Neural progenitor cell (in vitro differentiated cells): Measurements from ENCODE around the gene SOX11. TPM values are rescaled to one million over a fixed set of nuclear protein-coding genes. Genes with fewer than 3 reads are reported as not detected.

Experiments
- DNase-seq: peaks from one replicate; pipeline ENCODE4 v3.0.0-alpha.2; 2016; ENCODE audit warnings: low spot score
- H2AFZ ChIP-seq: fragments of 200-600 bp; sonication (generic); replicated peaks from 2 replicates; pipeline ENCODE4 v1.6.1; 2016; ENCODE audit warnings: antibody characterized with exemption
- H3F3A ChIP-seq: fragments of 200-600 bp; sonication (generic); 2 replicates; pipeline ENCODE4 v1.6.1; 2016; ENCODE audit warnings: antibody characterized with exemption, low read depth
- H3K27ac ChIP-seq: fragments of 200-600 bp; sonication (generic); 2 replicates; pipeline ENCODE4 v1.5.1; 2016; ENCODE audit warnings: mild to moderate bottlenecking
- H3K27me3 ChIP-seq: fragments of 200-600 bp; sonication (generic); 2 replicates; pipeline ENCODE4 v1.6.1; 2016; ENCODE audit warnings: mild to moderate bottlenecking, moderate library complexity
- H3K36me3 ChIP-seq: fragments of 200-600 bp; sonication (generic); 2 replicates; pipeline ENCODE4 v1.5.1; 2016
- H3K4me1 ChIP-seq: fragments of 200-600 bp; sonication (generic); 2 replicates; pipeline ENCODE4 v1.6.1; 2016; ENCODE audit warnings: mixed run types
- H3K4me2 ChIP-seq: fragments of 200-600 bp; sonication (generic); 2 replicates; pipeline ENCODE4 v1.6.1; 2016
- H3K4me3 ChIP-seq: fragments of 200-600 bp; sonication (generic); 2 replicates; pipeline ENCODE4 v1.5.1; 2016
- H3K79me2 ChIP-seq: fragments of 200-600 bp; sonication (generic); 2 replicates; pipeline ENCODE4 v1.6.1; 2016; ENCODE audit warnings: low read depth
- H3K9ac ChIP-seq: fragments of 200-600 bp; sonication (generic); 2 replicates; pipeline ENCODE4 v1.6.1; 2016
- H3K9me3 ChIP-seq: fragments of 200-600 bp; sonication (generic); 2 replicates; pipeline ENCODE4 v1.5.1; 2016; ENCODE audit warnings: low read depth
- H4K20me1 ChIP-seq: fragments of 200-600 bp; sonication (generic); 2 replicates; pipeline ENCODE4 v1.6.1; 2016; ENCODE audit warnings: low read depth
- H3K27ac Mint-ChIP-seq: 3 replicates; pipeline ENCODE4 v1.8.0; 2021; ENCODE audit warnings: mixed read lengths
- H3K27me3 Mint-ChIP-seq: 2 replicates; pipeline ENCODE4 v1.8.0; 2022; ENCODE audit warnings: low read depth, mild to moderate bottlenecking, inconsistent platforms, moderate library complexity, mixed read lengths; ENCODE audit not compliant: insufficient read depth
- H3K36me3 Mint-ChIP-seq: 3 replicates; pipeline ENCODE4 v1.8.0; 2021; ENCODE audit warnings: mixed read lengths
- H3K4me1 Mint-ChIP-seq: 3 replicates; pipeline ENCODE4 v1.8.0; 2021; ENCODE audit warnings: mixed read lengths
- H3K4me3 Mint-ChIP-seq: 3 replicates; pipeline ENCODE4 v1.8.0; 2021; ENCODE audit warnings: mild to moderate bottlenecking, moderate library complexity, mixed read lengths
- H3K9me3 Mint-ChIP-seq: 3 replicates; pipeline ENCODE4 v1.8.0; 2020; ENCODE audit warnings: mixed read lengths
- CTCF ChIP-seq: fragments of 200-600 bp; sonication (generic); IDR thresholded peaks from 2 replicates; pipeline ENCODE4 v1.5.1; 2017; ENCODE audit warnings: antibody characterized with exemption, mild to moderate bottlenecking
- EZH2 ChIP-seq: fragments of 200-600 bp; sonication (generic); IDR thresholded peaks from 2 replicates; pipeline ENCODE4 v1.6.1; 2017; ENCODE audit warnings: antibody characterized with exemption, mild to moderate bottlenecking, moderate library complexity
- EZH2phosphoT487 ChIP-seq: fragments of 200-600 bp; sonication (generic); IDR thresholded peaks from 2 replicates; pipeline ENCODE4 v1.6.1; 2017; ENCODE audit warnings: antibody characterized with exemption
- total RNA-seq: library from RNA; depleted of rRNA; stranded (reverse); fragments of >200 nt; gene quantifications from 2 replicates; pipeline ENCODE4 v1.2.3, GENCODE V29; 2015; ENCODE audit warnings: low replicate concordance

SOX11 gene
- total RNA-seq, 1 donor from 2014 or later, result 176 TPM

GRCh38 chr2:5725794-5726463 lies 33.7 kb downstream of the SOX11 start:
- Histone ChIP-seq H3K9ac (peak overlapping the region; percentile 8), H3K9me3 (no peaks in the 10 kb centered on the region), H3F3A (peaks cover 20% of the 10 kb centered on the region), H3K4me1 (peaks cover 27% of the 10 kb centered on the region), H3K4me3 (peak overlapping the region; percentile 61), H3K27me3 (no peaks in the 10 kb centered on the region), H4K20me1 (no peaks in the 10 kb centered on the region), H3K36me3 (no peaks in the 10 kb centered on the region), H3K27ac (peak overlapping the region; percentile 90), H3K4me2 (peak overlapping the region; percentile 88), H3K79me2 (peaks cover 27% of the 10 kb centered on the region), H2AFZ (peak overlapping the region; percentile 26)
- Mint-ChIP-seq H3K4me3 (peak overlapping the region; percentile 83), H3K27me3 (no peaks in the 10 kb centered on the region), H3K9me3 (peaks cover 18% of the 10 kb centered on the region), H3K36me3 (peaks cover 21% of the 10 kb centered on the region), H3K4me1 (peaks cover 38% of the 10 kb centered on the region), H3K27ac (peak overlapping the region; percentile 99)
- DNase-seq, result peak; percentile 94
- TF ChIP-seq CTCF (peak; percentile 37), EZH2 (no peak)

GRCh38 chr2:5727235-5727634 lies 35.1 kb downstream of the SOX11 start:
- H3K27me3 ChIP-seq, result no peaks in the 10 kb centered on the region
- no peak overlapping the region for H2AFZ ChIP-seq
- H3K27ac Mint-ChIP-seq, result peak overlapping the region; percentile 93
- peaks cover 32% of the 10 kb centered on the region for H3K36me3 Mint-ChIP-seq
- no peak for TF ChIP-seq EZH2
- no peak for TF ChIP-seq CTCF
- TF ChIP-seq EZH2phosphoT487, result no peak
- no peak overlapping the region for H3K27ac ChIP-seq
- H3K36me3 ChIP-seq, result no peaks in the 10 kb centered on the region
- no peak for DNase-seq
- no peak overlapping the region for H3K9ac ChIP-seq
- H3F3A ChIP-seq, result peaks cover 20% of the 10 kb centered on the region
- peaks cover 38% of the 10 kb centered on the region for H3K4me1 Mint-ChIP-seq
- peaks cover 27% of the 10 kb centered on the region for H3K79me2 ChIP-seq
- peaks cover 15% of the 10 kb centered on the region for H3K9me3 Mint-ChIP-seq
- peak overlapping the region; percentile 61 for H3K4me3 ChIP-seq
- peak overlapping the region; percentile 88 for H3K4me2 ChIP-seq
- no peaks in the 10 kb centered on the region for H4K20me1 ChIP-seq
- H3K9me3 ChIP-seq, result no peaks in the 10 kb centered on the region
- H3K4me1 ChIP-seq, result peaks cover 27% of the 10 kb centered on the region
- no peaks in the 10 kb centered on the region for H3K27me3 Mint-ChIP-seq
- H3K4me3 Mint-ChIP-seq, result peak overlapping the region; percentile 83

- TF ChIP-seq EZH2, result no peak
- no peak for TF ChIP-seq EZH2phosphoT487
- TF ChIP-seq CTCF, result no peak
- H3K27ac ChIP-seq, result no peak overlapping the region
- no peaks in the 10 kb centered on the region for H3K36me3 ChIP-seq
- H3K79me2 ChIP-seq, result peaks cover 27% of the 10 kb centered on the region
- H4K20me1 ChIP-seq, result no peaks in the 10 kb centered on the region
- Mint-ChIP-seq H3K4me3 (no peak overlapping the region), H3K27me3 (peaks cover 2% of the 10 kb centered on the region), H3K27ac (no peak overlapping the region), H3K4me1 (peaks cover 36% of the 10 kb centered on the region), H3K36me3 (peaks cover 41% of the 10 kb centered on the region), H3K9me3 (peaks cover 24% of the 10 kb centered on the region)
- no peak for DNase-seq
- H3K27me3 ChIP-seq, result no peaks in the 10 kb centered on the region
- peaks cover 17% of the 10 kb centered on the region for H3F3A ChIP-seq
- H2AFZ ChIP-seq, result no peak overlapping the region
- no peak overlapping the region for H3K4me2 ChIP-seq
- H3K4me1 ChIP-seq, result peaks cover 21% of the 10 kb centered on the region
- H3K9me3 ChIP-seq, result no peaks in the 10 kb centered on the region
- H3K4me3 ChIP-seq, result no peak overlapping the region
- no peak overlapping the region for H3K9ac ChIP-seq
Observed at GRCh38 chr2:5729416-5729815, 37.2 kb downstream of the SOX11 start.
